Neuronal stem cell (in vitro differentiated cells): ENCODE data around the gene GPX2.

Experiments used
- DNase-seq: peaks from one replicate; pipeline ENCODE4 v3.0.0-alpha.2; 2013; ENCODE audit warnings: low spot score
- H2AFZ ChIP-seq: one replicate; pipeline ENCODE4 v1.6.1; 2013; ENCODE audit warnings: mild to moderate bottlenecking, low read length, inconsistent platforms
- H2AK5ac ChIP-seq: 2 replicates; pipeline ENCODE4 v1.6.1; 2013; ENCODE audit warnings: low read depth, mild to moderate bottlenecking, inconsistent platforms, low read length, moderate library complexity, mixed read lengths
- H2BK120ac ChIP-seq: 2 replicates; pipeline ENCODE4 v1.6.1; 2013; ENCODE audit warnings: low read depth, mild to moderate bottlenecking, inconsistent platforms, low read length, moderate library complexity, mixed read lengths
- H2BK12ac ChIP-seq: one replicate; pipeline ENCODE4 v1.6.1; 2013; ENCODE audit warnings: low read length, inconsistent platforms
- H2BK15ac ChIP-seq: 2 replicates; pipeline ENCODE4 v1.6.1; 2013; ENCODE audit warnings: mild to moderate bottlenecking, low read length, inconsistent platforms, mixed read lengths
- H2BK5ac ChIP-seq: one replicate; pipeline ENCODE4 v1.6.1; 2013; ENCODE audit warnings: inconsistent platforms, mild to moderate bottlenecking, low read length, moderate library complexity
- H3K14ac ChIP-seq: one replicate; pipeline ENCODE4 v1.6.1; 2013; ENCODE audit warnings: low read length, inconsistent platforms
- H3K18ac ChIP-seq: 2 replicates; pipeline ENCODE4 v1.6.1; 2013; ENCODE audit warnings: low read length, inconsistent platforms
- H3K23ac ChIP-seq: 2 replicates; pipeline ENCODE4 v1.6.1; 2013; ENCODE audit warnings: low read depth, mild to moderate bottlenecking, mixed read lengths, low read length, inconsistent platforms; ENCODE audit not compliant: poor library complexity
- H3K27ac ChIP-seq: replicated peaks from 3 replicates; pipeline ENCODE4 v1.5.1; 2013; ENCODE audit warnings: low read length, inconsistent platforms
- H3K27me3 ChIP-seq, 3 experiments: 2 replicates each; pipeline ENCODE4 v1.6.1; 2013; ENCODE audit warnings: low read length in 3 of 3, mild to moderate bottlenecking in 2 of 3, inconsistent platforms in 1 of 3, low read depth in 1 of 3, mixed read lengths in 1 of 3, moderate library complexity in 1 of 3; ENCODE audit not compliant: control insufficient read depth in 3 of 3, insufficient read depth in 3 of 3
- H3K36me3 ChIP-seq, 2 donors: replicated peaks in 1 of 2; 2 replicates each; pipeline ENCODE4 v1.6.1; 2013; ENCODE audit warnings: low read length in 2 of 2; ENCODE audit not compliant: control insufficient read depth in 2 of 2, insufficient read depth in 2 of 2
- H3K4ac ChIP-seq: 2 replicates; pipeline ENCODE4 v1.6.1; 2013; ENCODE audit warnings: inconsistent platforms, mild to moderate bottlenecking, low read length, moderate library complexity
- H3K4me1 ChIP-seq, 2 donors: 1 replicate in 1 of 2; 2 replicates in 1 of 2; pipeline ENCODE4 v1.6.1; 2013; ENCODE audit warnings: low read length in 2 of 2, low read depth in 1 of 2; ENCODE audit not compliant: control insufficient read depth in 2 of 2, insufficient read depth in 1 of 2
- H3K4me2 ChIP-seq: one replicate; pipeline ENCODE4 v1.6.1; 2013; ENCODE audit warnings: mild to moderate bottlenecking, low read length, inconsistent platforms; ENCODE audit not compliant: insufficient read depth, poor library complexity, severe bottlenecking
- H3K4me3 ChIP-seq, 2 donors: 2 replicates each; pipeline ENCODE4 v1.5.1; 2013; ENCODE audit warnings: low read length in 2 of 2, mild to moderate bottlenecking in 2 of 2, inconsistent platforms in 1 of 2, moderate library complexity in 1 of 2
- H3K79me1 ChIP-seq: one replicate; pipeline ENCODE4 v1.6.1; 2013; ENCODE audit warnings: low read depth, mild to moderate bottlenecking, inconsistent platforms, low read length, moderate library complexity
- H3K9ac ChIP-seq: one replicate; pipeline ENCODE4 v1.6.1; 2013; ENCODE audit warnings: mild to moderate bottlenecking, low read depth, low read length, inconsistent platforms; ENCODE audit not compliant: poor library complexity
- H3K9me3 ChIP-seq, 2 donors: replicated peaks in 1 of 2; 2 replicates each; pipeline versions ENCODE3 to v1.6.1; 2013; ENCODE audit warnings: low read length in 2 of 2, mild to moderate bottlenecking in 2 of 2, inconsistent platforms in 1 of 2, low read depth in 1 of 2, mixed read lengths in 1 of 2, moderate library complexity in 1 of 2; ENCODE audit not compliant: control insufficient read depth in 2 of 2, insufficient read depth in 1 of 2
- H4K8ac ChIP-seq: one replicate; pipeline ENCODE4 v1.6.1; 2013; ENCODE audit warnings: low read depth, mild to moderate bottlenecking, inconsistent platforms, low read length, moderate library complexity
- H4K91ac ChIP-seq: one replicate; pipeline ENCODE4 v1.6.1; 2013; ENCODE audit warnings: low read length, low read depth, mild to moderate bottlenecking, inconsistent platforms; ENCODE audit not compliant: poor library complexity
- WGBS, 2 donors: extraction: QIAGEN DNeasy Blood & Tissue Kit; methylation state at CpG; one replicate each; pipeline ENCODE4 v1.1.7; 2013; ENCODE audit warnings: missing lambda C conversion rate in 2 of 2, mixed read lengths in 1 of 2; ENCODE audit not compliant: insufficient read length in 2 of 2, insufficient replicate concordance in 1 of 2; ENCODE audit errors: extremely low coverage in 2 of 2; 5-methylcytosine and 5-hydroxymethylcytosine counted together

The GPX2 gene

DNA sequence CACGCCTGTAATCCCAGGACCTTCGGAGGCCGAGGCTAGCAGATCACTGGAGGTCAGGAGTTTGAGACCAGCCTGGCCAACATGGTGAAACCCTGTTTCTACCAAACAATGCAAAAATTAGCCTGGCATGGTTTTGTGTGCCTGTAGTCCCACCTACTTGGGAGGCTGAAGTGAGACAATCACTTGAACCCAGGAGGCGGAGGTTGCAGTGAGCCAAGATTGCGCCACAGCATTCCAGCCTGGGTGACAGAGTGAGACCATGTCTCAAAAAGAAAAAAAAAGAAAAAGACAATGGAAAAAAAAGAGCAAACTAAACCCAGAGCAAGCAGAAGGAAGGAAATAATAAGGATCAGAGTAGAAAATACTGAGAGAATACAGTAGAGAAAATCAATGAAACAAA is 22.9 kb downstream of the GPX2 start:
- H2AFZ ChIP-seq: no peak overlapping the region
- H4K91ac ChIP-seq: no peak overlapping the region
- H3K4me3 ChIP-seq: no peak overlapping the region
- no peak overlapping the region for H3K18ac ChIP-seq
- no peak overlapping the region for H2BK12ac ChIP-seq
- DNase-seq: no peak
- WGBS, 2 donors: no CpG with 5 or more reads among the region's 5 CpGs
- H2BK120ac ChIP-seq: no peak overlapping the region
- H3K27ac ChIP-seq: no peak overlapping the region
- H3K23ac ChIP-seq: no peak overlapping the region
- no peak overlapping the region for H3K9ac ChIP-seq
- H3K4me1 ChIP-seq: peaks cover 0 to 10% of the 10 kb centered on the region in 2 donors
- no peak overlapping the region for H2BK5ac ChIP-seq
- H2BK15ac ChIP-seq: no peak overlapping the region
- H4K8ac ChIP-seq: no peak overlapping the region
- no peak overlapping the region for H3K4ac ChIP-seq
- no peaks in the 10 kb centered on the region for H3K27me3 ChIP-seq
- no peak overlapping the region for H2AK5ac ChIP-seq
- H3K9me3 ChIP-seq: no peaks in the 10 kb centered on the region
- no peak overlapping the region for H3K14ac ChIP-seq
- H3K4me2 ChIP-seq: no peak overlapping the region
- peaks cover 2% of the 10 kb centered on the region for H3K79me1 ChIP-seq
- peaks cover 0 to 13% of the 10 kb centered on the region in 2 donors for H3K36me3 ChIP-seq

DNA sequence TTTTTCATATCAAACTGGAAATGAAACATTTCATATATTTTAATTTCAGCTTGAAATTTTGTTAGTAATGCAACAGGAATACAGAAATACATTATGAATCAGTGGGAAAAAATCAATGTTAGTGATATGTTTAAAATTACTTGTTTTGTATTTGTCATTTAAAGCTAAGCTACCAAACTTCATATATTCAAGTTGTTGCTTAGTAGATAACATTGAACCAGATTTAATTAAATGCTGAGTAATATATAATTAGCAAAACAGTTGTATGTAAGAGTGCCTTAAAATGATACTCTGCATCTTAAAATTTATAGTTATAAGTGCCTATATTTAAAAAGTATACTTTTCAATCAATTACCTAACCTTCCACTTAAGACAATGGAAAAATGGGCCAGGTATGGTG is 23.3 kb downstream of the GPX2 start:
- Histone ChIP-seq H3K27ac (no peak overlapping the region), H3K9me3 (no peaks in the 10 kb centered on the region), H3K4me2 (no peak overlapping the region), H2BK120ac (no peak overlapping the region), H3K18ac (no peak overlapping the region), H3K4ac (no peak overlapping the region), H2BK12ac (no peak overlapping the region), H3K27me3 (no peaks in the 10 kb centered on the region), H3K4me3 (no peak overlapping the region), H3K4me1 (peaks cover 0 to 10% of the 10 kb centered on the region in 2 donors), H2BK5ac (no peak overlapping the region), H2AFZ (no peak overlapping the region), H3K9ac (no peak overlapping the region), H3K79me1 (peaks cover 2% of the 10 kb centered on the region), H4K91ac (no peak overlapping the region), H4K8ac (no peak overlapping the region), H3K23ac (no peak overlapping the region), H3K36me3 (peaks cover 0 to 9% of the 10 kb centered on the region in 2 donors), H2BK15ac (no peak overlapping the region), H2AK5ac (no peak overlapping the region), H3K14ac (no peak overlapping the region)
- DNase-seq: no peak

DNA sequence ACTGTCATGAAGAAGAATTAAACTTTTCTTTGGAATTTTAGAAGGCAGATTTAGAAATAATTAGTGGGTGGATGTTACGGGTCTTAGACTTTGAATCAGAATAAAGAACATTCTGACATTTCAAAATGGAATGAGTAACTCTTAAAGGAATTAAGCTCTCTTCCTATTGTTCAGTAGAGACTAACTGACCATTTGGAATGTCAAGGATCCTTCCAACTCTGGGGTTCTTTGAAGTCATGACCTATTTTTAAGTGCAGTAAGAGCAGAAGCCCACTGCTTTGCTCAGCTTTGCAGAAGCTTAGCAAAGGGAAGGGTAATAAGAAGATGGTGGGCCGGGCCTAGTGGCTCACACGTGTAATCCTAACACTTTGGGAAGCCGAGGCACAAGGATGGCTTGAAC is 24.3 kb downstream of the GPX2 start:
- Histone ChIP-seq H3K79me1 (peaks cover 2% of the 10 kb centered on the region), H3K9ac (no peak overlapping the region), H3K9me3 (no peaks in the 10 kb centered on the region), H2BK120ac (no peak overlapping the region), H3K4me1 (peaks cover 0 to 10% of the 10 kb centered on the region in 2 donors), H2AK5ac (no peak overlapping the region), H3K14ac (no peak overlapping the region), H3K4ac (no peak overlapping the region), H2BK15ac (no peak overlapping the region), H2AFZ (no peak overlapping the region), H3K36me3 (peaks cover 0 to 3% of the 10 kb centered on the region in 2 donors), H3K4me2 (no peak overlapping the region), H3K23ac (no peak overlapping the region), H2BK12ac (no peak overlapping the region), H3K4me3 (no peak overlapping the region), H4K8ac (no peak overlapping the region), H3K18ac (no peak overlapping the region), H2BK5ac (no peak overlapping the region), H4K91ac (no peak overlapping the region), H3K27ac (no peak overlapping the region), H3K27me3 (no peaks in the 10 kb centered on the region)
- WGBS, 2 donors: no CpG with 5 or more reads among the region's 4 CpGs
- DNase-seq: no peak

DNA sequence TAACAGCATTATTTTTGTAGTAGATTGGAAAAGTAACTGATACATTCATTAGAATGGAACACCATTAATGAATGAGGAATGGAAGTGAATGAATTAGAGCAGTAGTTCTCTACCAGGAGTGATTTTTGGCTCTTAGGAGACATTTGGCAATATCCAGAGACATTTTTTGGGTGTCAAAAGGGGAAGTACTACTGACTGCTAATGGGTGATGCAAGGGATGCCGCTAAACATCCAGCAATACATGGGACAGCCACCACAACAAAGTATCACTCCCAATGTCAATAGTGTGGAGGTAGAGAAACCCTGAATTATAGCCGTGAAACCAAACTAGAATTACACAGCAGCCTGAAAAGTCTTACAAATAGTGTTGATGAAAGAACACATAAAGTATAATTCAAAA is 26.7 kb downstream of the GPX2 start:
- Histone ChIP-seq H2AFZ (no peak overlapping the region), H2BK120ac (no peak overlapping the region), H3K36me3 (peaks cover 0 to 3% of the 10 kb centered on the region in 2 donors), H3K9ac (no peak overlapping the region), H3K4me3 (no peak overlapping the region), H3K9me3 (no peaks in the 10 kb centered on the region), H3K4me2 (no peak overlapping the region), H3K4me1 (peaks cover 0 to 10% of the 10 kb centered on the region in 2 donors), H2BK12ac (no peak overlapping the region), H3K18ac (no peak overlapping the region), H4K91ac (no peak overlapping the region), H2AK5ac (no peak overlapping the region), H3K27ac (no peak overlapping the region), H4K8ac (no peak overlapping the region), H3K27me3 (no peaks in the 10 kb centered on the region), H3K4ac (no peak overlapping the region), H3K79me1 (peaks cover 2% of the 10 kb centered on the region), H2BK5ac (no peak overlapping the region), H3K14ac (no peak overlapping the region), H2BK15ac (no peak overlapping the region), H3K23ac (no peak overlapping the region)
- no peak for DNase-seq
- WGBS, 2 donors: no CpG with 5 or more reads among the region's 2 CpGs
